Measurements from ENCODE around the gene ZNF236. TPM values are rescaled to one million over a fixed set of nuclear protein-coding genes. Genes with fewer than 3 reads are reported as not detected.

Gene ZNF236
- total and polyA plus RNA-seq, 2 of the 8 experiments (the other 6 are each of a cell fraction or from before 2014, with no cell fraction given) = 6.7 to 14.5 TPM

DNA sequence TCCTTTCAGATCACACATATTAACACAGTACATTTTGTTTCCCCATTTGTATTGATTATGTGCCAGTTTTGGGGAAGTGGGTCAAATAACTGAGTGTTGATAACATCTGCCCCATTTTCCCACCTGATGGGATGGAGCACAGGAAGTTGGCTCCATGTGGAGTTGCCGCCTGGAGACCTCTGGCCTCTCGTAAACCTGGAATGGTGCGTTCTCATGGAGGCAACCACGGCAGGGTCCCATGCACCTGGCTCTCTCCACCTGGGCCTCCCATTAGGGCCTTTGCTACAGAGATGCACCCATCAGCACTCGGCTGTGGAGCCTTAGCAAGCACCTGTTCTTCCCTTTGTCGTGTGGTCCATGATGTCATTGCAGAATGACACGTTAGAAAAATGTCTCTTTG, 179.6 kb downstream of the ZNF236 start:
- H3K18ac ChIP-seq (ENCODE audit: extremely low read depth, low read length) = no peak overlapping the region

More for the DNA sequence above, 179.6 kb downstream of the ZNF236 start:
- Histone ChIP-seq H3K4me3 (ENCODE audit: extremely low read depth in 1 of 4, insufficient read depth in 2 of 4, low read depth in 3 of 4, low read length in 4 of 4) (no peak overlapping the region), H2BK120ac (replicated peaks; ENCODE audit: low read depth, low read length) (no peak overlapping the region), H3K4me1 (replicated peaks in 1 of 4; ENCODE audit: control insufficient read depth in 3 of 4, insufficient read depth in 4 of 4, low read length in 3 of 4) (peaks cover 0 to 7% (median 3%) of the 10 kb centered on the region in 4 experiments; a peak in 3 of 7 replicates), H2BK5ac (ENCODE audit: low read depth, low read length) (no peak overlapping the region), H3K9me3 (ENCODE audit: insufficient read depth in 2 of 2, low read depth in 1 of 2, low read length in 1 of 2) (no peaks in the 10 kb centered on the region), H3K9ac (replicated peaks in 1 of 4; ENCODE audit: extremely low read depth in 1 of 4, low read depth in 3 of 4, low read length in 3 of 4) (no peak overlapping the region), H4K91ac (replicated peaks; ENCODE audit: insufficient read length, low read length) (no peak overlapping the region), H3K36me3 (ENCODE audit: control insufficient read depth in 2 of 4, insufficient read depth in 4 of 4, low read length in 3 of 4) (no peaks in the 10 kb centered on the region), H2BK20ac (ENCODE audit: low read length) (no peak overlapping the region), H4K20me1 (replicated peaks in 1 of 2; ENCODE audit: control insufficient read depth in 1 of 2, insufficient read depth in 2 of 2, low read length in 2 of 2) (no peaks in the 10 kb centered on the region), H3K79me1 (ENCODE audit: low read depth, low read length) (no peaks in the 10 kb centered on the region), H2BK15ac (ENCODE audit: low read length) (no peak overlapping the region), H3K79me2 (ENCODE audit: control insufficient read depth in 1 of 2, insufficient read depth in 2 of 2, low read length in 2 of 2) (no peaks in the 10 kb centered on the region), H3K4ac (replicated peaks; ENCODE audit: insufficient read length, low read depth, low read length) (no peak overlapping the region), H3K23me2 (ENCODE audit: low read depth, low read length) (no peaks in the 10 kb centered on the region), H3K4me2 (ENCODE audit: insufficient read depth in 1 of 2, low read depth in 2 of 2, low read length in 2 of 2) (no peak overlapping the region), H2AFZ (ENCODE audit: low read length) (no peak overlapping the region), H2AK5ac (ENCODE audit: low read depth, low read length) (no peak overlapping the region), H3K27me3 (replicated peaks in 1 of 4; ENCODE audit: control insufficient read depth in 3 of 4, extremely low read depth in 1 of 4, insufficient read depth in 3 of 4, low read length in 3 of 4) (no peaks in the 10 kb centered on the region; a peak in 1 of 7 replicates), H3K23ac (ENCODE audit: insufficient read length) (no peak overlapping the region), H3K27ac (ENCODE audit: low read depth, low read length) (no peak overlapping the region), H4K8ac (ENCODE audit: extremely low read depth, insufficient read depth, low read length) (no peak overlapping the region), H3K56ac (replicated peaks; ENCODE audit: insufficient read length, low read depth, low read length) (no peak overlapping the region), H3K14ac (ENCODE audit: insufficient read length) (no peak overlapping the region), H2BK12ac (ENCODE audit: low read depth, low read length) (no peak overlapping the region), H4K5ac (ENCODE audit: insufficient read length, low read depth, low read length) (no peak overlapping the region)
- no peak for FAIRE-seq
- ChIA-PET POLR2A (ENCODE audit: partially characterized antibody) (no interaction called here), CTCF (ENCODE audit: partially characterized antibody) (interaction anchor here (1.5 to 4.4 kb wide), 6 partner anchors 10 to 78 kb away, joined by 3 to 33 read pairs (median 20); no protein-coding TSS in a partner anchor)
- no peak for TF ChIP-seq NRF1 (IDR thresholded peaks at IDR 0.05; ENCODE audit: low read depth, low read length)
- no peak for TF ChIP-seq EZH2 (IDR thresholded peaks at IDR 0.05; ENCODE audit: low read depth, low read length, severe bottlenecking)
- TF ChIP-seq, protein P1, sequence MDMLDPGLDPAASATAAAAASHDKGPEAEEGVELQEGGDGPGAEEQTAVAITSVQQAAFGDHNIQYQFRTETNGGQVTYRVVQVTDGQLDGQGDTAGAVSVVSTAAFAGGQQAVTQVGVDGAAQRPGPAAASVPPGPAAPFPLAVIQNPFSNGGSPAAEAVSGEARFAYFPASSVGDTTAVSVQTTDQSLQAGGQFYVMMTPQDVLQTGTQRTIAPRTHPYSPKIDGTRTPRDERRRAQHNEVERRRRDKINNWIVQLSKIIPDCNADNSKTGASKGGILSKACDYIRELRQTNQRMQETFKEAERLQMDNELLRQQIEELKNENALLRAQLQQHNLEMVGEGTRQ (IDR thresholded peaks at IDR 0.05; ENCODE audit: low read length) = no peak
- no peak for TF ChIP-seq GTF2F1 (IDR thresholded peaks at IDR 0.05; ENCODE audit: borderline replicate concordance, low read depth, low read length)
- no peak for TF ChIP-seq TAF7 (optimal IDR thresholded peaks at IDR 0.05; ENCODE audit: borderline replicate concordance, low read depth, low read length)
- TF ChIP-seq CREB1 (IDR thresholded peaks at IDR 0.05) = no peak
- TF ChIP-seq KDM1A (IDR thresholded peaks at IDR 0.05; ENCODE audit: borderline replicate concordance, low read length) = no peak
- TF ChIP-seq NANOG (IDR thresholded peaks at IDR 0.05; ENCODE audit: insufficient read depth, low read depth, low read length, poor library complexity, severe bottlenecking) = no peak
- no peak for TF ChIP-seq JUN (IDR thresholded peaks at IDR 0.05; ENCODE audit: low read depth, low read length)
- no peak for TF ChIP-seq SIRT6 (IDR thresholded peaks at IDR 0.05; ENCODE audit: low read length)
- TF ChIP-seq RAD21 (IDR thresholded peaks at IDR 0.05 in 1 of 2, conservative IDR thresholded peaks at IDR 0.05 in 1 of 2; ENCODE audit: low read depth in 2 of 2, low read length in 2 of 2) = no peak
- 77% methylated on average over 7 of the region's 7 CpGs; no CpG with 5 or more reads in 1 of the 2 experiments for WGBS, 2 experiments (ENCODE audit: extremely low coverage in 1 of 2, insufficient coverage in 1 of 2, insufficient read length in 1 of 2, insufficient replicate concordance in 2 of 2, low coverage in 1 of 2, low lambda C conversion rate in 2 of 2, missing lambda C conversion rate in 1 of 2)
- DNase-seq (ENCODE audit: low read depth in 1 of 2, low spot score in 2 of 2) = no peak

Data from H1 (cell line).